ENCODE results near the gene AGAP2. TPM values are rescaled to one million over a fixed set of nuclear protein-coding genes. Genes with fewer than 3 reads are reported as not detected.

The AGAP2 gene
- 4.2 TPM for polyA plus RNA-seq (2013, experiment 1 of 2)
- 4.0 TPM for polyA plus RNA-seq (2013, experiment 2 of 2)

DNA sequence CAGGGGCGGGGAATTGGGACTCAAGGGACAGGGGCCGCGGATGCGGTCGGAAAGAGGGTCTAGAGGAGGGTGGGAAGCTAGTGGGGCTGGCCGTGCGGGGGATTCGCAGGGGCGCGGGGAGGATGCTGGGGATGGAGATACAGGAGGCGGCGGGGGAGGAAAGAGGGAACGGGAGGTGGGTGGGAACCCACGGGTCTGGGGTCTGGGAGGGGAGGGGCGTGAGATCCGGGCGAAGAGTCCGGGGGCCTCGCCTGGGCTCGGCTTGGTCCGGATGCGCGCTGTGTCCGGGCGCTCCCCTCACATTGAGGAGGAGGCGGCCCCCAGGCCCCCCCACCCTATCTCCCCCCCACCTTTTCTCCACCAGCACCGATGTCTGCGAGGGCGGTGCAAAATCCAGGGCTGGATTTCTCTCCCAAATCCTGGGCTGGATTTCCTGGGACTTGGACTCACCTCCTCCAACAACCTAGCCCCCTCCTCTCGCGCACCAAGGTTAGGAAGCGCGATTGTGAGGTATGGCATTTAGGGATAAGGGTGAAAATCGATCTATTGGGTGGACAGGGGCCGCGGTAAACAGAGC, at the start of gene AGAP2:
Gene AGAP2, minus strand, starts transcription at position 82 of the 577 bp plus-strand sequence. CDS start 496 bp downstream, outside the sequence.
- H2AFZ ChIP-seq (ENCODE audit: low read length) = peak within 1 kb of the TSS; percentile 86
- H3K18ac ChIP-seq (ENCODE audit: low read length) = peak within 1 kb of the TSS; percentile 91
- peak within 1 kb of the TSS; percentile 53 for H3K23ac ChIP-seq (ENCODE audit: low read depth, low read length, poor library complexity)
- no peak within 1 kb of the TSS for H3K27ac ChIP-seq (replicated peaks; ENCODE audit: low read length)
- H3K4me2 ChIP-seq (ENCODE audit: insufficient read depth, low read length, poor library complexity, severe bottlenecking) = peak within 1 kb of the TSS; percentile 92
- H2BK5ac ChIP-seq (ENCODE audit: low read length) = no peak within 1 kb of the TSS
- no peaks in the 10 kb centered on the region for H3K79me1 ChIP-seq (ENCODE audit: low read depth, low read length)
- H3K36me3 ChIP-seq (replicated peaks in 1 of 2; ENCODE audit: control insufficient read depth in 2 of 2, insufficient read depth in 2 of 2, low read length in 2 of 2) = peaks cover 0 to 5% of the 10 kb centered on the region in 2 donors
- H2BK15ac ChIP-seq (ENCODE audit: low read length) = no peak within 1 kb of the TSS
- peak within 1 kb of the TSS; percentile 19 for H3K4ac ChIP-seq (ENCODE audit: low read length)
- H4K91ac ChIP-seq (ENCODE audit: low read depth, low read length, poor library complexity) = no peak within 1 kb of the TSS
- H2BK120ac ChIP-seq (ENCODE audit: low read depth, low read length) = peak within 1 kb of the TSS; percentile 27
- peak within 1 kb of the TSS; percentile 66 to 81 for H3K4me3 ChIP-seq (ENCODE audit: low read length in 2 of 2)
- H4K8ac ChIP-seq (ENCODE audit: low read depth, low read length) = peak within 1 kb of the TSS; percentile 68
- peaks cover 3 to 77% (median 26%) of the 10 kb centered on the region in 3 experiments for H3K27me3 ChIP-seq (ENCODE audit: control insufficient read depth in 3 of 3, insufficient read depth in 3 of 3, low read depth in 1 of 3, low read length in 3 of 3)
- peak within 1 kb of the TSS; percentile 65 for H3K9ac ChIP-seq (ENCODE audit: low read depth, low read length, poor library complexity)
- WGBS, 2 donors (ENCODE audit: extremely low coverage in 2 of 2, insufficient read length in 2 of 2, insufficient replicate concordance in 1 of 2) = no CpG with 5 or more reads among the region's 36 CpGs
- peak within 1 kb of the TSS; percentile 2 for H2BK12ac ChIP-seq (ENCODE audit: low read length)
- peaks cover 18 to 34% of the 10 kb centered on the region in 2 donors for H3K4me1 ChIP-seq (ENCODE audit: control insufficient read depth in 2 of 2, insufficient read depth in 1 of 2, low read depth in 1 of 2, low read length in 2 of 2)
- H3K14ac ChIP-seq (ENCODE audit: low read length) = no peak within 1 kb of the TSS
- H3K9me3 ChIP-seq (replicated peaks in 1 of 2; ENCODE audit: control insufficient read depth in 2 of 2, insufficient read depth in 1 of 2, low read depth in 1 of 2, low read length in 2 of 2) = peaks cover 0 to 4% of the 10 kb centered on the region in 2 donors
- H2AK5ac ChIP-seq (ENCODE audit: low read depth, low read length) = peak within 1 kb of the TSS; percentile 48
- no peak for DNase-seq (ENCODE audit: low spot score)

DNA sequence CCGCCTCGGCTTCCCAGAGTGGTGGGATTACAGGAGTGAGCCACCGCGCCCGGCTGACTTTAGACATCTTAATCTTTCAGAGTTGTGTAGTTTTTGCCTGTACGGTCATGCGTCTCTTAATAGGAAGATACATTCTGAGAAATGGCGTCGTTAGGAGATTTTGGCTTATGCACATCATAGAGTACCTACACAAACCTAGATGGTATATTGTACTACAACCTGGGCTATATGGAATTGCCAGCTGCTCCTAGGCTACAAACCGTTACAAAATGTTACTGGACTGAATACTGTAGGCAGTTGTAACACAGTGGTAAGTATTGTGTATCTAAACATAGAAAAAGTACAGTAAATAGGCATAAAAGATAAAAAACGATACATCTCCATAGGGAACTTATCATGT, 45.3 kb upstream of the AGAP2 start:
- H3K4ac ChIP-seq (ENCODE audit: low read length) = no peak overlapping the region
- WGBS, 2 donors (ENCODE audit: extremely low coverage in 2 of 2, insufficient read length in 2 of 2, insufficient replicate concordance in 1 of 2) = no CpG with 5 or more reads among the region's 11 CpGs
- peaks cover 15 to 62% of the 10 kb centered on the region in 2 donors for H3K36me3 ChIP-seq (replicated peaks in 1 of 2; ENCODE audit: control insufficient read depth in 2 of 2, insufficient read depth in 2 of 2, low read length in 2 of 2)

DNA sequence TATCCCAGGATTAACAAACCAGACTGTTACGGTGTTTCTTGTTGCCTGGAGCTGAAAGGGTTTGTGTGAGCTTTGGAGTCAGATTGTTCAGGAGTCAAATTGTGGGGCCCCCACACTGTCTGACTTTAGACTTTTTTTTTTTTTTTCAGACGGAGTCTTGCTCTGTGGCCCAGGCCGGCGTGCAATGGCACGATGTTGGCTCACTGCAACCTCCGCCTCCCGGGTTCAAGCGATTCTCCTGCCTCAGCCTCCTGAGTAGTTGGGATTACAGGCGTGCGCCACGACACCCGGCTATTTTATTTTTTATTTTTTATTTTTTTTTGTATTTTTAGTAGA, 44.9 kb upstream of the AGAP2 start:
- Histone ChIP-seq H4K91ac (ENCODE audit: low read depth, low read length, poor library complexity) (no peak overlapping the region), H2AFZ (ENCODE audit: low read length) (no peak overlapping the region), H2BK5ac (ENCODE audit: low read length) (peak overlapping the region; percentile 0), H3K27ac (replicated peaks; ENCODE audit: low read length) (no peak overlapping the region), H3K4me1 (ENCODE audit: control insufficient read depth in 2 of 2, insufficient read depth in 1 of 2, low read depth in 1 of 2, low read length in 2 of 2) (peaks cover 3 to 6% of the 10 kb centered on the region in 2 donors), H3K4me2 (ENCODE audit: insufficient read depth, low read length, poor library complexity, severe bottlenecking) (peak overlapping the region; percentile 84), H2BK12ac (ENCODE audit: low read length) (no peak overlapping the region), H3K18ac (ENCODE audit: low read length) (no peak overlapping the region), H3K4ac (ENCODE audit: low read length) (no peak overlapping the region), H3K27me3 (ENCODE audit: control insufficient read depth in 3 of 3, insufficient read depth in 3 of 3, low read depth in 1 of 3, low read length in 3 of 3) (no peaks in the 10 kb centered on the region), H3K14ac (ENCODE audit: low read length) (no peak overlapping the region), H3K4me3 (ENCODE audit: low read length in 2 of 2) (peak overlapping the region; percentile 90 to 95), H2BK15ac (ENCODE audit: low read length) (no peak overlapping the region), H4K8ac (ENCODE audit: low read depth, low read length) (no peak overlapping the region), H2AK5ac (ENCODE audit: low read depth, low read length) (no peak overlapping the region), H2BK120ac (ENCODE audit: low read depth, low read length) (no peak overlapping the region), H3K79me1 (ENCODE audit: low read depth, low read length) (peaks cover 4% of the 10 kb centered on the region), H3K23ac (ENCODE audit: low read depth, low read length, poor library complexity) (no peak overlapping the region), H3K9me3 (replicated peaks in 1 of 2; ENCODE audit: control insufficient read depth in 2 of 2, insufficient read depth in 1 of 2, low read depth in 1 of 2, low read length in 2 of 2) (no peaks in the 10 kb centered on the region), H3K9ac (ENCODE audit: low read depth, low read length, poor library complexity) (no peak overlapping the region), H3K36me3 (replicated peaks in 1 of 2; ENCODE audit: control insufficient read depth in 2 of 2, insufficient read depth in 2 of 2, low read length in 2 of 2) (peaks cover 12 to 58% of the 10 kb centered on the region in 2 donors)
- no peak for DNase-seq (ENCODE audit: low spot score)
- no CpG with 5 or more reads among the region's 12 CpGs for WGBS, 2 donors (ENCODE audit: extremely low coverage in 2 of 2, insufficient read length in 2 of 2, insufficient replicate concordance in 1 of 2)

More for the DNA sequence above, 45.3 kb upstream of the AGAP2 start:
- no peak overlapping the region for H2BK120ac ChIP-seq (ENCODE audit: low read depth, low read length)
- no peak for DNase-seq (ENCODE audit: low spot score)
- no peak overlapping the region for H2AK5ac ChIP-seq (ENCODE audit: low read depth, low read length)
- no peak overlapping the region for H4K8ac ChIP-seq (ENCODE audit: low read depth, low read length)
- H3K4me1 ChIP-seq (ENCODE audit: control insufficient read depth in 2 of 2, insufficient read depth in 1 of 2, low read depth in 1 of 2, low read length in 2 of 2) = peaks cover 3 to 6% of the 10 kb centered on the region in 2 donors
- H3K27me3 ChIP-seq (ENCODE audit: control insufficient read depth in 3 of 3, insufficient read depth in 3 of 3, low read depth in 1 of 3, low read length in 3 of 3) = no peaks in the 10 kb centered on the region
- H2BK12ac ChIP-seq (ENCODE audit: low read length) = no peak overlapping the region
- no peak overlapping the region for H3K9ac ChIP-seq (ENCODE audit: low read depth, low read length, poor library complexity)
- peak overlapping the region in 1 of 2 donors; percentile 9 for H3K4me3 ChIP-seq (ENCODE audit: low read length in 2 of 2)
- no peak overlapping the region for H3K4me2 ChIP-seq (ENCODE audit: insufficient read depth, low read length, poor library complexity, severe bottlenecking)
- no peak overlapping the region for H2BK15ac ChIP-seq (ENCODE audit: low read length)
- H3K14ac ChIP-seq (ENCODE audit: low read length) = no peak overlapping the region
- no peaks in the 10 kb centered on the region for H3K9me3 ChIP-seq (replicated peaks in 1 of 2; ENCODE audit: control insufficient read depth in 2 of 2, insufficient read depth in 1 of 2, low read depth in 1 of 2, low read length in 2 of 2)
- no peak overlapping the region for H2AFZ ChIP-seq (ENCODE audit: low read length)
- no peak overlapping the region for H4K91ac ChIP-seq (ENCODE audit: low read depth, low read length, poor library complexity)
- no peak overlapping the region for H3K18ac ChIP-seq (ENCODE audit: low read length)
- H2BK5ac ChIP-seq (ENCODE audit: low read length) = no peak overlapping the region
- no peak overlapping the region for H3K23ac ChIP-seq (ENCODE audit: low read depth, low read length, poor library complexity)
- peaks cover 4% of the 10 kb centered on the region for H3K79me1 ChIP-seq (ENCODE audit: low read depth, low read length)
- H3K27ac ChIP-seq (replicated peaks; ENCODE audit: low read length) = no peak overlapping the region

DNA sequence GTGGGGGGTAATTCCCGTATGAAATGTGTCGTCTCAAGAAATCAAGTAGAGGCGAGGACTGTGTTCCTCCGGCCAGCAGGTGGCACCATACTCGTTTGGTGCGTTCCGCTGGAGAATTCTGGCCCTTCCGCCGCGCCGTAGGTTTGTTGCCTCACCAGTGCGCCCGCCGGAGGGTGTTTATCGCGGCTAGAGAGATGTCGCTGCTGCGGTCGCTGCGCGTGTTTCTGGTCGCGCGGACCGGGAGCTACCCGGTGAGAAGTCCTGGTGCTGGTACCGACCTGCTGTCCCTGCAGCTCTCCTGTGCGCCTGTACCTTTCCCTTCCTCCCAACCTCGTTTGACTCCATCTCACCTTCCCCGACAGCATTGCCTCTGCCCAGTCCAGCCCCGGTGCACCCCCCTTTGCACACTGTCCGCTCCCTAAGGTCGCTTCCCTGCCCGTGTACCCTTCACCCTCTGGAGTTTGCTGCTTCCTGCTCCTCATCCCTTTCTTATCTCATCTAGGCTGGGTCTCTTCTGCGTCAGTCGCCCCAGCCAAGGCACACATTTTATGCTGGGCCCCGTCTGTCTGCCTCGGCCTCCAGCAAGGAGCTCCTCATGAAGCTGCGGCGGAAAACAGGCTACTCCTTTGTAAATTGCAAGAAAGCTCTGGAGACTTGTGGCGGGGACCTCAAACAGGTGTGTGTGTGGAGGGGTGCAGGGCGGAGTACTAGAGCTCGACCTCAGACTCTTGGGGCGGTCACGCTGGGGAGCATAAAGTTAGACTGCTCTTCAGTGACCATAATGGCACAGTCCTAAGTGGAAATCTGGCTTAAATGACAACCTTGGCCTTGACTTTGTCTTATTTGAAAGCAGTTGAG, 44.3 kb upstream of the AGAP2 start, which contains the start of gene TSFM:
Gene TSFM, plus strand, starts transcription at position 180 of the 858 bp plus-strand sequence. Its CDS starts 15 bp downstream, at position 195.
- H3K4me2 ChIP-seq (ENCODE audit: insufficient read depth, low read length, poor library complexity, severe bottlenecking) = peak within 1 kb of the TSS; percentile 84
- no peak within 1 kb of the TSS for H3K27ac ChIP-seq (replicated peaks; ENCODE audit: low read length)
- peaks cover 3 to 6% of the 10 kb centered on the region in 2 donors for H3K4me1 ChIP-seq (ENCODE audit: control insufficient read depth in 2 of 2, insufficient read depth in 1 of 2, low read depth in 1 of 2, low read length in 2 of 2)
- H3K36me3 ChIP-seq (replicated peaks in 1 of 2; ENCODE audit: control insufficient read depth in 2 of 2, insufficient read depth in 2 of 2, low read length in 2 of 2) = peaks cover 12 to 52% of the 10 kb centered on the region in 2 donors
- no peaks in the 10 kb centered on the region for H3K27me3 ChIP-seq (ENCODE audit: control insufficient read depth in 3 of 3, insufficient read depth in 3 of 3, low read depth in 1 of 3, low read length in 3 of 3)
- H3K79me1 ChIP-seq (ENCODE audit: low read depth, low read length) = peaks cover 4% of the 10 kb centered on the region
- H3K9me3 ChIP-seq (replicated peaks in 1 of 2; ENCODE audit: control insufficient read depth in 2 of 2, insufficient read depth in 1 of 2, low read depth in 1 of 2, low read length in 2 of 2) = no peaks in the 10 kb centered on the region
- H2BK5ac ChIP-seq (ENCODE audit: low read length) = peak within 1 kb of the TSS; percentile 0
- peak within 1 kb of the TSS; percentile 99 for H3K9ac ChIP-seq (ENCODE audit: low read depth, low read length, poor library complexity)
- H4K8ac ChIP-seq (ENCODE audit: low read depth, low read length) = no peak within 1 kb of the TSS
- peak within 1 kb of the TSS; percentile 2 for H2AK5ac ChIP-seq (ENCODE audit: low read depth, low read length)
- no peak within 1 kb of the TSS for H2BK120ac ChIP-seq (ENCODE audit: low read depth, low read length)
- H3K4me3 ChIP-seq (ENCODE audit: low read length in 2 of 2) = peak within 1 kb of the TSS; percentile 90 to 95
- peak; percentile 93 for DNase-seq (ENCODE audit: low spot score)
- WGBS, 2 donors (ENCODE audit: extremely low coverage in 2 of 2, insufficient read length in 2 of 2, insufficient replicate concordance in 1 of 2) = no CpG with 5 or more reads among the region's 45 CpGs
- peak within 1 kb of the TSS; percentile 97 for H3K23ac ChIP-seq (ENCODE audit: low read depth, low read length, poor library complexity)
- no peak within 1 kb of the TSS for H2BK15ac ChIP-seq (ENCODE audit: low read length)
- peak within 1 kb of the TSS; percentile 79 for H3K14ac ChIP-seq (ENCODE audit: low read length)
- no peak within 1 kb of the TSS for H4K91ac ChIP-seq (ENCODE audit: low read depth, low read length, poor library complexity)
- peak within 1 kb of the TSS; percentile 18 for H2BK12ac ChIP-seq (ENCODE audit: low read length)
- no peak within 1 kb of the TSS for H3K4ac ChIP-seq (ENCODE audit: low read length)
- peak within 1 kb of the TSS; percentile 83 for H2AFZ ChIP-seq (ENCODE audit: low read length)
- H3K18ac ChIP-seq (ENCODE audit: low read length) = peak within 1 kb of the TSS; percentile 93
